ENCODE data around the gene RPS13. TPM values are rescaled to one million over a fixed set of nuclear protein-coding genes. Genes with fewer than 3 reads are reported as not detected.
"Not testable (repeated sequence)": the region's sequence is repeated elsewhere in the genome, so short reads cannot be mapped to it uniquely, and the experiment has no call there.

Gene RPS13
- total RNA-seq, 2 donors from 2014 or later, result 660 to 806 TPM

DNA sequence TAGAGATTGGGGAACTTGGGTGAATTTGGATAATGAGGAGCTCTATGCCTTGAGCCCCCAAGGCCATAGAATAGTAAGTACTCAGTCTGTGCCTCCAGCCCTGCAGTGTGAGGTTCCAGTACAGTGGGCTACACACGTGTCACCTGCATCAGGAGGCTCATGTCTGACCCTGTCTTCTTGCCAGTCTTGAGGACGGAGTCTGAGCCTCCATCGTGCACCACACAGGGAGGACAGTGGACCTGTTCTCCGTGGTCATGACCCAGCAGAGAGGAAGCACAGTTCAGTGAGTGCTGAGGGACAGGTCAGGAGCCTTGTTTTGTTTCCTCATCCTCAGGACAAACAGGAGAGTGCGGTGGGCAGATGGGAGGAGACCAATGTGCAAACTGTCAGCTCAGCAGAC lies 30.8 kb downstream of the RPS13 start:
- H3K36me3 ChIP-seq (replicated peaks in 1 of 2; ENCODE audit: insufficient read depth in 1 of 2, low read depth in 2 of 2), result no peaks in the 10 kb centered on the region
- H3K9me3 ChIP-seq, result no peaks in the 10 kb centered on the region
- no peak for TF ChIP-seq POLR2A (IDR thresholded peaks at IDR 0.05)
- TF ChIP-seq, protein P1, sequence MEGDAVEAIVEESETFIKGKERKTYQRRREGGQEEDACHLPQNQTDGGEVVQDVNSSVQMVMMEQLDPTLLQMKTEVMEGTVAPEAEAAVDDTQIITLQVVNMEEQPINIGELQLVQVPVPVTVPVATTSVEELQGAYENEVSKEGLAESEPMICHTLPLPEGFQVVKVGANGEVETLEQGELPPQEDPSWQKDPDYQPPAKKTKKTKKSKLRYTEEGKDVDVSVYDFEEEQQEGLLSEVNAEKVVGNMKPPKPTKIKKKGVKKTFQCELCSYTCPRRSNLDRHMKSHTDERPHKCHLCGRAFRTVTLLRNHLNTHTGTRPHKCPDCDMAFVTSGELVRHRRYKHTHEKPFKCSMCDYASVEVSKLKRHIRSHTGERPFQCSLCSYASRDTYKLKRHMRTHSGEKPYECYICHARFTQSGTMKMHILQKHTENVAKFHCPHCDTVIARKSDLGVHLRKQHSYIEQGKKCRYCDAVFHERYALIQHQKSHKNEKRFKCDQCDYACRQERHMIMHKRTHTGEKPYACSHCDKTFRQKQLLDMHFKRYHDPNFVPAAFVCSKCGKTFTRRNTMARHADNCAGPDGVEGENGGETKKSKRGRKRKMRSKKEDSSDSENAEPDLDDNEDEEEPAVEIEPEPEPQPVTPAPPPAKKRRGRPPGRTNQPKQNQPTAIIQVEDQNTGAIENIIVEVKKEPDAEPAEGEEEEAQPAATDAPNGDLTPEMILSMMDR (IDR thresholded peaks at IDR 0.05), result no peak
- intact Hi-C loops (cut with DNase I), result no loop called here
- ATAC-seq (no peak), DNase-seq (no peak)
- peak overlapping the region in 2 of 4 donors; percentile 7 to 87 for H3K27ac ChIP-seq
- no peaks in the 10 kb centered on the region for H3K27me3 ChIP-seq
- WGBS, 2 donors, result 74 to 77% methylated on average over 5 of the region's 5 CpGs
- peaks cover 28% of the 10 kb centered on the region for H3K4me1 ChIP-seq
- H3K4me3 ChIP-seq, result no peak overlapping the region

DNA sequence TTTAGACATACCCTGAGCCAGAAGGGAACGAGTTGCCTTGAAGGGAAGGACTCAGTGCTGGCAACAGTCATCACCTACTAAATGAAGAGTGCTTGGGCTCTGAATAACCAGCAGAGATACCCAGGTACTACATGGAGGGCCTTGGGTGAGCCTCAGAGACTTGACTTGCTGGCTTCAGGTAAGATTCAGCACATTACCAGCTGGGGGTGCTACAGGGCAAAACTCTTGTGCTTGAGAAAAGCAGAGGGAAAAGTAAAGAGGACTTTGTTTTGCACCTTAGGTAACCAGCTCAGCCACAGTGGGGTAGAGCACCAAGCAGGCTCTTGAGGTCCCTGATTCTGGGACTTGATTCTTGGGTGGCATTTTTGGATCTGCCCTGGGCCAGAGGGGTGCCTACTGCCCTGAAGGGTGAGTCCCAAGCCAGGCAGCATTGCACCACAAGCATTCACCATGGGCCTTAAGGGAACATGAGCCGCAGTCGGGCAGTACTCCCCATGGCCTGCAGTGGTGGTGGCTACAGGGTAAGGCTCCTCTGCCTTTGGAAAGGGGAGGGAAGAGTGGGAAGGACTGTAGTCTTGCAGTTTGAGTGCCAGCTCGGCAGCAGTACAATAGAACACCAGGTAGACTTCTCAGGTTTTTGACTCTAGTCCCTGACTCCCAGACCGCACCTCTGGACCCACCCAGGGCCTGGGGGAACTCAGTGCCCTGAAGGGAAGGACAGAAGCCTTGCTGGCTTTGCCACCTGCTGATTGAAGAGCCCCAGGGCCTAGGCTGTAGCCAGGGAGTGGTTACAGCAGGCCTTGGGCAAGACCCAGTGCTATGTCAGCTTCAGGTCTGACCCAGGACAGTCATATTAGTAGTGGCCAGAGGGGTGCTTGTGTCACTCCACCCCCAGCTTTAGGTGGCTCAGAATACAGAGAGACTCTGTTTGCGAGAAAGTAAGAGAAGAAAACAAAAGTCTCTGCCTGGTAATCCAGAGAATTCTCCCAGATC lies 40.5 kb downstream of the RPS13 start:
- no peaks in the 10 kb centered on the region for H3K9me3 ChIP-seq
- H3K27ac ChIP-seq, result peak overlapping the region in 2 of 4 donors; percentile 25 to 56
- ATAC-seq, result peak; percentile 89
- H3K27me3 ChIP-seq, result no peaks in the 10 kb centered on the region
- peak; percentile 60 to 78 (median 73) for DNase-seq
- WGBS, 2 donors, result 67 to 68% methylated on average over 6 of the region's 6 CpGs
- TF ChIP-seq POLR2A (IDR thresholded peaks at IDR 0.05), result no peak
- TF ChIP-seq, protein P1 (IDR thresholded peaks at IDR 0.05), result peak; percentile 32 to 71 (median 55)
- intact Hi-C loops (cut with DNase I), result no loop called here
- no peaks in the 10 kb centered on the region for H3K36me3 ChIP-seq (replicated peaks in 1 of 2; ENCODE audit: insufficient read depth in 1 of 2, low read depth in 2 of 2)
- peaks cover 12% of the 10 kb centered on the region for H3K4me1 ChIP-seq
- H3K4me3 ChIP-seq, result no peak overlapping the region

DNA sequence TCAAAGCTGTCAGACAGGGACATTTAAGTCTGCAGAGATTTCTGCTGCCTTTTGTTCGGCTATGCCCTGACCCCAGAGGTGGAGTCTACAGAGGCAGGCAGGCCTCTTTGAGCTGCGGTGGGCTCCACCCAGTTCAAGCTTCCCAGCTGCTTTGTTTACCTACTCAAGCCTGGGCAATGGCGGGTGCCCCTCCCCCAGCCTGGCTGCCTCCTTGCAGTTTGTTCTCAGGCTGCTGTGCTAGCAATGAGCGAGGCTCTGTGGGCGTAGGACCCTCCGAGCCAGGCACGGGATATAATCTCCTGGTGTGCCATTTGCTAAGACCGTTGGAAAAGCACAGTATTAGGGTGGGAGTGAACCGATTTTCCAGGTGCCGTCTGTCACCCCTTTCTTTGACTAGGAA lies 43.4 kb downstream of the RPS13 start:
- H3K4me1 ChIP-seq, result peaks cover 12% of the 10 kb centered on the region
- DNase-seq; H3K36me3 ChIP-seq (replicated peaks in 1 of 2; ENCODE audit: insufficient read depth in 1 of 2, low read depth in 2 of 2); H3K9me3 ChIP-seq; H3K27me3 ChIP-seq; H3K27ac ChIP-seq; H3K4me3 ChIP-seq; ATAC-seq; intact Hi-C loops (cut with DNase I): not testable (repeated sequence)
- WGBS, 2 donors, result 84 to 86% methylated on average over 7 to 9 of the region's 10 CpGs

DNA sequence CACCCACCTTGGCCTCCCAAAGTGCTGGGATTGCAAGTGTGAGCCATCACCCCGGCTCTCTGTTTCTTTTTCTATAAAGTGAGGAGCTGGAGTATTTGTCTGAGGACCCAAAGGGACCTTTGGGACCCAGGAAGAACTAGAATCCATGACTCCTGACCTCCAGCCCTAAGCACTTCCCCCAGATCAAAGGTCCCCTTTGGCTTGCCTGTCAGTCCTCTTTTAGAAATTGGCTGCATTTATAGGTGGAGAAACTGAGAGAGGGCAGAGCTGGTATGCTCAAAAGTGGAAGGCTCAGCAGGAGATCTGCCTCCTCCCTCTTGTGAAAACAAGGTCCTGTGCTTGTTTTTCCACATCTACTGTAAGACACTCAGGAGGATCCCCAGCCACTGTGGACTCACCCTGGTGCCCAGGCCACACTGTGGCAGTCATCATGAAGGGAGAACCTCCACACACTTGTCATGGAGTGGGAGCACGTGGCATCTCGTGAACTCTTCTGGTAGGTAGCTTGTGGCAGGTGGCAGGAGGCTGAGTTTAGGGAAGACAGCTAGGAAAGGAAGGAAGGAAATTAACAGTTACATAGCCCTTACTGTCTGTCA lies 50.9 kb downstream of the RPS13 start:
- ATAC-seq, result no peak
- Histone ChIP-seq H3K9me3 (no peaks in the 10 kb centered on the region), H3K4me1 (no peaks in the 10 kb centered on the region), H3K36me3 (replicated peaks in 1 of 2; ENCODE audit: insufficient read depth in 1 of 2, low read depth in 2 of 2) (no peaks in the 10 kb centered on the region), H3K27me3 (no peaks in the 10 kb centered on the region), H3K4me3 (no peak overlapping the region), H3K27ac (no peak overlapping the region)
- intact Hi-C loops (cut with DNase I), result no loop called here
- 85 to 88% methylated on average over 3 of the region's 3 CpGs for WGBS, 2 donors
- no peak for DNase-seq
- TF ChIP-seq, protein P1 (IDR thresholded peaks at IDR 0.05), result no peak
- TF ChIP-seq POLR2A (IDR thresholded peaks at IDR 0.05), result no peak

DNA sequence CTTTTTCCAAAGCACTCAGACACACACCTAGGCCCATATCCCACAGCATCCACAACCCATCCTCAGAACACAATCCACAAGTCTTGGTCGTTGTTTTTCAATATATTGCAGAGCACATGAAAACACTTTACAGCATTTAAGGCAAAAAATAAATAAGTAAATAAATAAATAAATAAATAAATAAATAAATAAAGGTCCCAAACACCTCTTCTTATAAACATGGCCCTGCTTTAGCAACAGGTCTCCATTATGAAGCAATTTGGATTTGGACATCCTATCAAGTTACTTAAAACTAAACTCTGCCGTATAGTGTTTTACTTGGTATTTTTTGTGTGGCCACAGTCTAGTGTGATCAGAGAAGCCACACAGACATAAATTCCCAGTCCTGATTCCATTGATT lies 52.5 kb downstream of the RPS13 start:
- 80 to 93% methylated on average over 2 of the region's 2 CpGs for WGBS, 2 donors
- ATAC-seq, result no peak

More for the DNA sequence above, 52.5 kb downstream of the RPS13 start:
- Histone ChIP-seq H3K4me3 (no peak overlapping the region), H3K27ac (no peak overlapping the region), H3K27me3 (no peaks in the 10 kb centered on the region), H3K36me3 (replicated peaks in 1 of 2; ENCODE audit: insufficient read depth in 1 of 2, low read depth in 2 of 2) (no peaks in the 10 kb centered on the region), H3K4me1 (no peaks in the 10 kb centered on the region), H3K9me3 (no peaks in the 10 kb centered on the region)
- DNase-seq, result no peak
- intact Hi-C loops (cut with DNase I), result no loop called here
- no peak for TF ChIP-seq POLR2A (IDR thresholded peaks at IDR 0.05)
- TF ChIP-seq, protein P1 (IDR thresholded peaks at IDR 0.05), result no peak
